Prostate gland (tissue), 2 donors: ENCODE data around the gene CPSF2. TPM values are rescaled to one million over a fixed set of nuclear protein-coding genes. Genes with fewer than 3 reads are reported as not detected.

Source experiments
- DNase-seq: peaks from one replicate; pipeline ENCODE4 v3.0.0-alpha.2; 2019; ENCODE audit warnings: low spot score
- H3K27ac ChIP-seq, 2 donors: fragments of 200-600 bp; sonication (generic); 2 replicates each; pipeline ENCODE4 v1.5.1; 2017 to 2019
- H3K27me3 ChIP-seq: fragments of 200-600 bp; sonication (generic); replicated peaks from 2 replicates; pipeline ENCODE4 v1.5.1; 2019; ENCODE audit not compliant: insufficient read depth
- H3K36me3 ChIP-seq, 2 donors: fragments of 200-600 bp; sonication (generic); 1 replicate in 1 of 2; 2 replicates in 1 of 2; pipeline versions ENCODE4 v1.5.1 to v1.8.1; 2017 to 2019
- H3K4me1 ChIP-seq: fragments of 200-600 bp; sonication (generic); replicated peaks from 2 replicates; pipeline ENCODE4 v1.5.1; 2019
- H3K4me3 ChIP-seq, 2 donors: fragments of 200-600 bp; sonication (generic); 2 replicates each; pipeline ENCODE4 v1.5.1; 2017 to 2019
- H3K9me3 ChIP-seq: fragments of 200-600 bp; sonication (generic); 2 replicates; pipeline ENCODE4 v1.5.1; 2017
- POLR2A ChIP-seq: fragments of 450-650 bp; IDR thresholded peaks from one replicate; pipeline ENCODE4 v1.6.1; 2016; ENCODE audit warnings: antibody characterized with exemption, mild to moderate bottlenecking
- POLR2AphosphoS5 ChIP-seq: sonication (generic); formaldehyde crosslinking; IDR thresholded peaks from one replicate; pipeline ENCODE4 v1.6.1; 2017; ENCODE audit warnings: antibody characterized with exemption
- WGBS: methylation state at CpG from one replicate; pipeline ENCODE4 v1.1.5; 2018; 5-methylcytosine and 5-hydroxymethylcytosine counted together
- intact Hi-C: fragments of 100-400 bp; cut with DNase I; formaldehyde crosslinking; loops from one replicate; pipeline ENCODE4 v1.14.2; 2022
- total RNA-seq, 2 donors: library from RNA; depleted of rRNA; stranded (reverse); fragments of >200 nt; gene quantifications; one replicate each; pipeline ENCODE4 v1.1.0, GENCODE V29; 2016
- TF ChIP-seq, protein P1 (sequence below), 4 experiments: fragments of 200-600 bp in 2 of 4; fragments of 450-650 bp in 2 of 4; sonication (generic) in 2 of 4; IDR thresholded peaks; 1 replicate in 3 of 4; 2 replicates in 1 of 4; pipeline ENCODE4 v1.5.1; 2016 to 2019; ENCODE audit warnings: antibody characterized with exemption in 4 of 4, mild to moderate bottlenecking in 2 of 4, moderate library complexity in 2 of 4

The CPSF2 gene
- total RNA-seq, 2 donors from 2014 or later, result 25.4 to 74.5 TPM

DNA sequence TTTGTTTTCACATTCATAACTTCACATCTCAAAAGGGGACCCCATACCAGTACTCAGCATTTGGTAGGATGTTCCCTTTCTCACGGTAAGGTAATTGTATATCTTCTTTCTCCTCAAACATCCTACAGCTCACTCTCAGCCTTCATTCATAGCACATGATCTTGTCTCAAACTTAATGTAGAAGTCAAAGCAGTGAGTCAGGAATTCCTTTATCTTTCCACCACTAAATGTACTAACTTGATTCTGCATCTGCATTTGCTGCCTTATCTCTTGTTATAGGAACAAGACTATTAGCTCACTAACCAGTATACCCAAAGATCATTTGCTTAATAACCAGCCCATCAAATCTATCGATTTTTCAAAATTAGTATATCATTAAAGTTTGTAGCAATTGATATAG is 22.9 kb downstream of the CPSF2 start:
- no peaks in the 10 kb centered on the region for H3K36me3 ChIP-seq

DNA sequence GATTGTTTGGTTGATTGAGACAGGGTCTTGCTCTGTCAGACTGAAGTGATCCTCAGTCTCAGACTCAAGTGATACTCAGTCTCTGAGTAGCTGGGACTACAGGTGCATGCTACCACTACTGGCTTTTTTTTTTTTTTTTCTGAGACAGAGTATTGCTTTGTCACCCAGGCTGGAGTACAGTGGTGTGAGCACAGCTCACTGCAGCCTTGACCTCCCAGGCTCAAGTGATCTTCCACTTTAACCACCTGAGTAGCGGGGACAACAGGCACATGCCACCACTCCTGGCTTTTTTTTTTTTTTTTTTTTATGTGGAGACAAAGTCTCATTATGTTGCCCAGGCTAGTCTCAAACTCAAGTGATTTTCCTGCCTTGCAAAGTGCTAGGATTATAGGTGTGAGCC is 31.8 kb downstream of the CPSF2 start:
- no peaks in the 10 kb centered on the region for H3K4me1 ChIP-seq
- TF ChIP-seq, protein P1, sequence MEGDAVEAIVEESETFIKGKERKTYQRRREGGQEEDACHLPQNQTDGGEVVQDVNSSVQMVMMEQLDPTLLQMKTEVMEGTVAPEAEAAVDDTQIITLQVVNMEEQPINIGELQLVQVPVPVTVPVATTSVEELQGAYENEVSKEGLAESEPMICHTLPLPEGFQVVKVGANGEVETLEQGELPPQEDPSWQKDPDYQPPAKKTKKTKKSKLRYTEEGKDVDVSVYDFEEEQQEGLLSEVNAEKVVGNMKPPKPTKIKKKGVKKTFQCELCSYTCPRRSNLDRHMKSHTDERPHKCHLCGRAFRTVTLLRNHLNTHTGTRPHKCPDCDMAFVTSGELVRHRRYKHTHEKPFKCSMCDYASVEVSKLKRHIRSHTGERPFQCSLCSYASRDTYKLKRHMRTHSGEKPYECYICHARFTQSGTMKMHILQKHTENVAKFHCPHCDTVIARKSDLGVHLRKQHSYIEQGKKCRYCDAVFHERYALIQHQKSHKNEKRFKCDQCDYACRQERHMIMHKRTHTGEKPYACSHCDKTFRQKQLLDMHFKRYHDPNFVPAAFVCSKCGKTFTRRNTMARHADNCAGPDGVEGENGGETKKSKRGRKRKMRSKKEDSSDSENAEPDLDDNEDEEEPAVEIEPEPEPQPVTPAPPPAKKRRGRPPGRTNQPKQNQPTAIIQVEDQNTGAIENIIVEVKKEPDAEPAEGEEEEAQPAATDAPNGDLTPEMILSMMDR (IDR thresholded peaks at IDR 0.05), result no peak
- TF ChIP-seq POLR2A (no peak), POLR2AphosphoS5 (no peak)
- intact Hi-C loops, result no loop called here
- no peak overlapping the region for H3K27ac ChIP-seq
- H3K9me3 ChIP-seq, result no peaks in the 10 kb centered on the region
- 100% methylated on average over 1 of the region's 1 CpG for WGBS
- no peak for DNase-seq
- H3K27me3 ChIP-seq, result no peaks in the 10 kb centered on the region
- no peak overlapping the region for H3K4me3 ChIP-seq
- peaks cover 0 to 3% of the 10 kb centered on the region in 2 donors for H3K36me3 ChIP-seq

More for the DNA sequence above, 22.9 kb downstream of the CPSF2 start:
- no peak for DNase-seq
- TF ChIP-seq, protein P1 (IDR thresholded peaks at IDR 0.05), result no peak
- no peak for TF ChIP-seq POLR2A
- no peaks in the 10 kb centered on the region for H3K27me3 ChIP-seq
- no peaks in the 10 kb centered on the region for H3K4me1 ChIP-seq
- intact Hi-C loops, result no loop called here
- H3K27ac ChIP-seq, result no peak overlapping the region
- H3K4me3 ChIP-seq, result no peak overlapping the region
- H3K9me3 ChIP-seq, result no peaks in the 10 kb centered on the region
- 85% methylated on average over 2 of the region's 2 CpGs for WGBS

DNA sequence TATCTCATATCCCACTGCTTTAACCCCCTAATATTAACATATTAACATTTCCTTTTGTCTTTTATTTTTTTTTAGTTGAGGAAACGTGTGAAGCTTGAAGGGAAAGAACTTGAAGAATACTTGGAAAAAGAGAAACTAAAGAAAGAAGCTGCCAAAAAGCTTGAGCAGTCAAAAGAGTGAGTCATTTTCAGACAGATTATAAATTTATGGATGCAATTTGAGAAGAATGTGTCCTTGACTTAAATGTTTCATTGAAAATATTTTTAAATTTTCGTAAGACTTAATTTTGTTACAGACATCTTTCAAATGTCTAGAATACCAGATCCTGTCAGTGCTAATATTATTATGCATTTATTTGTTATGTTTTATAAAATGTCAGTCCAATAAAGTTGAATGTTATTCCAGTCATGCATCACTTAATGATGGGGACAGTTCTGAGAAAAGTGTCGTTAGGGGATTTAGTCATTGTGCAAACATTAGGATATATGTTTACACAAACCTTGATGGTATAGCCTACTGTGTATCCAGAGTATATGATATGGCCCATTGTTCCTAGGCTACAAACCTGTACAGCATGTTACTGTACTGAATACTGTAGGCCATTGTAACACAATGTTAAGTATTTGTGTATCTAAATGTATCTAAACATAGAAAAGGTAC is 32.6 kb downstream of the CPSF2 start:
- no peak overlapping the region for H3K27ac ChIP-seq
- no peaks in the 10 kb centered on the region for H3K4me1 ChIP-seq
- no peaks in the 10 kb centered on the region for H3K27me3 ChIP-seq
- WGBS, result 64% methylated on average over 3 of the region's 3 CpGs
- DNase-seq, result no peak
- H3K9me3 ChIP-seq, result no peaks in the 10 kb centered on the region
- intact Hi-C loops, result no loop called here
- peaks cover 0 to 3% of the 10 kb centered on the region in 2 donors for H3K36me3 ChIP-seq
- no peak overlapping the region for H3K4me3 ChIP-seq
- TF ChIP-seq POLR2A, result no peak
- no peak for TF ChIP-seq POLR2AphosphoS5
- TF ChIP-seq, protein P1 (IDR thresholded peaks at IDR 0.05), result no peak

DNA sequence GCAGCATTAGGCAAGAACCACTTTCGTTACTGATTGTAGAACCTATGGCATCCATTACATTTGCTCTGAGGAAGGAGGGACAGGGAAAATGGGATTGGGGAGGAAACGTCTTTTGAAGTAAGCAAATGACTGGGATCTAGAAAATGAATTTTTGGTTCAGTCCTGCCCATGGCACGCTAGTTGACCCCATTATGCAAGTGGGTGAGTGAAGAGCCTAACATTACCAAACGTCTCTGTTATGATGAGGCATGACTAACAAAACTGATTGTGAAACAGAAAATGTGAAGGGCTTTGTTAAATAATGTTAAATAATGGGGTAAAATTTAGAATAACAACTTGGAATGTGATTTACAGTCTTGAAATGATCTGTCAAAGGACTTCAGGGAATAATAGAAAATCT is 38.9 kb downstream of the CPSF2 start:
- WGBS, result 76% methylated on average over 4 of the region's 4 CpGs
- Histone ChIP-seq H3K27ac (no peak overlapping the region), H3K36me3 (peaks cover 0 to 3% of the 10 kb centered on the region in 2 donors), H3K9me3 (no peaks in the 10 kb centered on the region), H3K4me3 (no peak overlapping the region), H3K27me3 (no peaks in the 10 kb centered on the region), H3K4me1 (no peaks in the 10 kb centered on the region)
- intact Hi-C loops, result no loop called here
- TF ChIP-seq POLR2A (no peak), POLR2AphosphoS5 (no peak)
- TF ChIP-seq, protein P1 (IDR thresholded peaks at IDR 0.05), result no peak
- no peak for DNase-seq

DNA sequence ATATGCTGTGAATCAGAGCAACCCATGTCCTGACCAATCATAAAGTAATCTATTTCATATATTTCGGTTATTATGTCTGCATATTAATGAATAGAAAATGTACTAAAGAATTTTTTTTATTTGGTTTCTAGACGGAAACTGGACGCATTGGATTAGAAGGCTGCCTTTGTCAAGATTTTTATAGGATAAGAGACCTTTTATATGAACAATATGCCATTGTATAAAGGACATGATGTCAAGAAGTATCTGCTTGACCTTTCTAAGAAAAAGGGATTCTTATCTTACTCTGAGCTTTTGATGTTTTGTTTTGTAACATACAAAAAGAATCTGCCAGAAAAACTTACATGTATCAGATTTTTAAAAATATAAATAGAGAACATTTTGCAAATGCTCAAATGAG is 39.8 kb downstream of the CPSF2 start:
- H3K27ac ChIP-seq, result no peak overlapping the region
- no peak overlapping the region for H3K4me3 ChIP-seq
- H3K27me3 ChIP-seq, result no peaks in the 10 kb centered on the region
- intact Hi-C loops, result no loop called here
- H3K4me1 ChIP-seq, result no peaks in the 10 kb centered on the region
- 38% methylated on average over 3 of the region's 3 CpGs for WGBS
- H3K9me3 ChIP-seq, result no peaks in the 10 kb centered on the region
- TF ChIP-seq, protein P1 (IDR thresholded peaks at IDR 0.05), result no peak
- TF ChIP-seq POLR2AphosphoS5, result no peak
- no peak for TF ChIP-seq POLR2A
- no peak for DNase-seq
- peaks cover 0 to 3% of the 10 kb centered on the region in 2 donors for H3K36me3 ChIP-seq
